GM18498 (cell line): ENCODE measurements around the gene FGF11.

Experiments
- ATAC-seq: cut with Tn5 transposase; IDR thresholded peaks from one replicate; pipeline ENCODE4 v1.9.1; 2021; ENCODE audit warnings: mild to moderate bottlenecking, moderate library complexity; ENCODE audit not compliant: unreplicated experiment

Gene FGF11

GRCh38 chr17:7439462-7440112, at the start of gene FGF11:
Gene FGF11, plus strand, starts transcription at chr17:7439512. Its CDS starts 109 bp downstream, at chr17:7439621.
- ATAC-seq, result no peak

- no peak for ATAC-seq
These were observed 49.1 kb upstream of the FGF11 start for GRCh38 chr17:7389924-7390910.

- no peak for ATAC-seq
These were observed 48.0 kb upstream of the FGF11 start for GRCh38 chr17:7391307-7391706.

GRCh38 chr17:7392696-7393612, 46.4 kb upstream of the FGF11 start:
- ATAC-seq, result no peak

GRCh38 chr17:7393613-7394451, 45.5 kb upstream of the FGF11 start:
- ATAC-seq, result peak; percentile 48

GRCh38 chr17:7394452-7395191, 44.7 kb upstream of the FGF11 start, which contains the start of gene PLSCR3:
Gene PLSCR3, minus strand, starts transcription at chr17:7394525. Its CDS starts 415 bp downstream, at chr17:7394110.
- ATAC-seq, result peak; percentile 87

- no peak for ATAC-seq
These were observed 43.2 kb upstream of the FGF11 start for GRCh38 chr17:7396147-7396546.

GRCh38 chr17:7398612-7399011, 40.7 kb upstream of the FGF11 start:
- no peak for ATAC-seq

GRCh38 chr17:7403043-7403726, 36.1 kb upstream of the FGF11 start:
- ATAC-seq, result no peak

- ATAC-seq, result no peak
These were observed 35.7 kb upstream of the FGF11 start for GRCh38 chr17:7403727-7403976.

GRCh38 chr17:7403977-7404736, 35.2 kb upstream of the FGF11 start, which contains the start of gene TMEM256:
Gene TMEM256, minus strand, starts transcription at chr17:7404097. Its CDS starts 13 bp downstream, at chr17:7404084.
- peak; percentile 95 for ATAC-seq

- peak; percentile 3 for ATAC-seq
These were observed 34.5 kb upstream of the FGF11 start for GRCh38 chr17:7404737-7405349.

- no peak for ATAC-seq
These were observed 33.7 kb upstream of the FGF11 start for GRCh38 chr17:7405350-7406234.

- ATAC-seq, result no peak
These were observed 33.0 kb upstream of the FGF11 start for GRCh38 chr17:7406235-7406825.

- no peak for ATAC-seq
These were observed 32.2 kb upstream of the FGF11 start for GRCh38 chr17:7407082-7407481.
